OCI-LY3 (cell line): Measurements from ENCODE around the gene MED10.

Experiments
- CTCF ChIP-seq: fragments of 200-600, 300-600 bp; sonication (generic); IDR thresholded peaks from 2 replicates; pipeline ENCODE4 v1.5.1; 2014; ENCODE audit warnings: antibody characterized with exemption, low read length, low read depth
- EZH2phosphoT487 ChIP-seq: fragments of 200-600 bp; shearing (Covaris generic); IDR thresholded peaks from 2 replicates; pipeline ENCODE4 v1.6.1; 2018; ENCODE audit warnings: antibody characterized with exemption, mixed run types, low read depth

GRCh38 chr5:6403416-6403815, 25.1 kb upstream of the MED10 start:
- TF ChIP-seq CTCF (no peak), EZH2phosphoT487 (no peak)
